PC-9 (cell line): ENCODE results near the gene LRMDA.

Source experiments
- CTCF ChIP-seq: fragments of 200-600 bp; sonication (generic); conservative IDR thresholded peaks from 2 replicates; pipeline ENCODE4 v1.6.1; 2017; ENCODE audit warnings: mixed run types, antibody characterized with exemption, mild to moderate bottlenecking, moderate library complexity
- EZH2 ChIP-seq: fragments of 200-600 bp; sonication (generic); IDR thresholded peaks from 2 replicates; pipeline ENCODE4 v1.8.0; 2017; ENCODE audit warnings: antibody characterized with exemption, low read depth

- TF ChIP-seq CTCF, result no peak
- no peak for TF ChIP-seq EZH2
These were observed 452.0 kb downstream of the LRMDA start for GRCh38 chr10:75883081-75884072.
